DOHH2 (cell line): Measurements from ENCODE around the gene CSTB.

Experiments used
- H3F3A ChIP-seq: fragments of 200-600 bp; sonication (generic), shearing (Covaris generic); 2 replicates; pipeline ENCODE4 v1.6.0; 2016; ENCODE audit warnings: antibody characterized with exemption, mild to moderate bottlenecking; ENCODE audit not compliant: control insufficient read depth, insufficient read depth
- H3K27ac ChIP-seq: fragments of 200-600 bp; sonication (generic); 2 replicates; pipeline ENCODE4 v1.5.1; 2014; ENCODE audit warnings: low read depth, mild to moderate bottlenecking, low read length, moderate library complexity
- H3K27me3 ChIP-seq: fragments of 200-600 bp; sonication (generic); 2 replicates; pipeline ENCODE4 v1.6.1; 2014; ENCODE audit warnings: mild to moderate bottlenecking, low read length, mixed read lengths; ENCODE audit not compliant: control insufficient read depth
- H3K36me3 ChIP-seq: fragments of 200-600 bp; sonication (generic); 2 replicates; pipeline ENCODE4 v1.6.1; 2014; ENCODE audit warnings: mild to moderate bottlenecking, low read length, moderate library complexity, mixed read lengths; ENCODE audit not compliant: control insufficient read depth
- H3K4me1 ChIP-seq: fragments of 200-600 bp; sonication (generic); 2 replicates; pipeline ENCODE4 v1.6.1; 2014; ENCODE audit warnings: mild to moderate bottlenecking, low read length, mixed read lengths; ENCODE audit not compliant: control insufficient read depth
- H3K4me2 ChIP-seq: fragments of 200-600 bp; sonication (generic); 2 replicates; pipeline ENCODE4 v1.6.0; 2014; ENCODE audit warnings: mild to moderate bottlenecking, low read length, moderate library complexity
- H3K4me3 ChIP-seq: fragments of 200-600 bp; sonication (generic); 2 replicates; pipeline ENCODE4 v1.5.1; 2014; ENCODE audit warnings: mild to moderate bottlenecking, low read length, mixed read lengths
- H3K79me2 ChIP-seq: fragments of 200-600 bp; sonication (generic); 2 replicates; pipeline ENCODE4 v1.6.1; 2014; ENCODE audit warnings: mild to moderate bottlenecking, low read length, mixed read lengths; ENCODE audit not compliant: control insufficient read depth
- H3K9me2 ChIP-seq: fragments of 200-600 bp; sonication (generic); replicated peaks from 2 replicates; pipeline ENCODE4 v1.6.1; 2014; ENCODE audit warnings: mild to moderate bottlenecking, low read length, mixed read lengths; ENCODE audit not compliant: control insufficient read depth
- H3K9me3 ChIP-seq: fragments of 200-600 bp; sonication (generic); 2 replicates; pipeline ENCODE4 v1.6.1; 2014; ENCODE audit warnings: antibody characterized with exemption, low read length, mixed read lengths; ENCODE audit not compliant: control insufficient read depth, insufficient read depth
- H4K20me1 ChIP-seq: fragments of 200-600 bp; sonication (generic); 2 replicates; pipeline ENCODE4 v1.6.0; 2014; ENCODE audit warnings: low read depth, mild to moderate bottlenecking, antibody characterized with exemption, low read length, moderate library complexity; ENCODE audit not compliant: control insufficient read depth, insufficient read depth
- EZH2phosphoT487 ChIP-seq: fragments of 200-600 bp; sonication (generic); IDR thresholded peaks from 2 replicates; pipeline ENCODE4 v1.6.1; 2017; ENCODE audit warnings: borderline replicate concordance, mild to moderate bottlenecking, antibody characterized with exemption, low read length, moderate library complexity, mixed read lengths
- TF ChIP-seq, protein P1 (sequence below): fragments of 200-600 bp; sonication (generic); IDR thresholded peaks from one replicate; pipeline ENCODE4 v1.5.1; 2014; ENCODE audit warnings: antibody characterized with exemption, mild to moderate bottlenecking, low read depth, low read length; ENCODE audit not compliant: poor library complexity, severe bottlenecking

CSTB gene

DNA sequence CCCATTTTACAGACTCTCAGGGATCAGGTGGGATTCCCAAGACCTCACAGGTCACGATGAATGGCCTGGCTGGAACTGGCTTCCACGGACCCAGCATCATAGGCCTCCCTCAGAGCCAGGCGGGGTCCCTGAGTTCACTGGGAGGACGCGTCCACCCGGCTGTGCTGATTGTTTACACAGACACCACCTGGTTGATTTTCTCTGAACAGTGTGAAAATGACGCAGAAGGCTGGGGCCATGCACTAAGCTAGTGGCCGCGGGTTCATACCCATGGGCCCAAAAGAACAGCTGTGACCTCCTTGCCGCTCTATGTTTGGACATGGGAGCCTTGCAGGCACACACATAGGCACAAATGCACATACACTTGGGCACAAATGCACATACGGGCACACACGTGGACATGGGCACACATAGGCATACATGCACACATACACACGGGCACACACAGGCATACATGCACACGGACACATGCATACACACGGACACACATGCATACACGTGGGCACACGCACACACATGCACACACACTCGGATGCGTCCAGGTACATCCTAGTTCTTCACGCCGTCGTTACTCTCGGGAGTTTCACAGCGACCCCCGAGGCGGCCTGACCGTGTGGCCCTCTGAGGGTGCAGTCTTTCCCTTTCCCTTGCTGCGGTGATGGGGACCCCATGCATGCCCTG lies 23.2 kb downstream of the CSTB start:
- TF ChIP-seq, protein P1, sequence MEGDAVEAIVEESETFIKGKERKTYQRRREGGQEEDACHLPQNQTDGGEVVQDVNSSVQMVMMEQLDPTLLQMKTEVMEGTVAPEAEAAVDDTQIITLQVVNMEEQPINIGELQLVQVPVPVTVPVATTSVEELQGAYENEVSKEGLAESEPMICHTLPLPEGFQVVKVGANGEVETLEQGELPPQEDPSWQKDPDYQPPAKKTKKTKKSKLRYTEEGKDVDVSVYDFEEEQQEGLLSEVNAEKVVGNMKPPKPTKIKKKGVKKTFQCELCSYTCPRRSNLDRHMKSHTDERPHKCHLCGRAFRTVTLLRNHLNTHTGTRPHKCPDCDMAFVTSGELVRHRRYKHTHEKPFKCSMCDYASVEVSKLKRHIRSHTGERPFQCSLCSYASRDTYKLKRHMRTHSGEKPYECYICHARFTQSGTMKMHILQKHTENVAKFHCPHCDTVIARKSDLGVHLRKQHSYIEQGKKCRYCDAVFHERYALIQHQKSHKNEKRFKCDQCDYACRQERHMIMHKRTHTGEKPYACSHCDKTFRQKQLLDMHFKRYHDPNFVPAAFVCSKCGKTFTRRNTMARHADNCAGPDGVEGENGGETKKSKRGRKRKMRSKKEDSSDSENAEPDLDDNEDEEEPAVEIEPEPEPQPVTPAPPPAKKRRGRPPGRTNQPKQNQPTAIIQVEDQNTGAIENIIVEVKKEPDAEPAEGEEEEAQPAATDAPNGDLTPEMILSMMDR = no peak
- no peak for TF ChIP-seq EZH2phosphoT487
- H3K36me3 ChIP-seq = peaks cover 21% of the 10 kb centered on the region
- H3K9me3 ChIP-seq = no peaks in the 10 kb centered on the region
- no peaks in the 10 kb centered on the region for H3F3A ChIP-seq
- H3K4me3 ChIP-seq = no peak overlapping the region
- no peaks in the 10 kb centered on the region for H3K27me3 ChIP-seq
- no peak overlapping the region for H3K27ac ChIP-seq
- H4K20me1 ChIP-seq = no peaks in the 10 kb centered on the region
- H3K9me2 ChIP-seq = no peaks in the 10 kb centered on the region
- H3K4me1 ChIP-seq = no peaks in the 10 kb centered on the region
- H3K4me2 ChIP-seq = no peak overlapping the region
- H3K79me2 ChIP-seq = no peaks in the 10 kb centered on the region

DNA sequence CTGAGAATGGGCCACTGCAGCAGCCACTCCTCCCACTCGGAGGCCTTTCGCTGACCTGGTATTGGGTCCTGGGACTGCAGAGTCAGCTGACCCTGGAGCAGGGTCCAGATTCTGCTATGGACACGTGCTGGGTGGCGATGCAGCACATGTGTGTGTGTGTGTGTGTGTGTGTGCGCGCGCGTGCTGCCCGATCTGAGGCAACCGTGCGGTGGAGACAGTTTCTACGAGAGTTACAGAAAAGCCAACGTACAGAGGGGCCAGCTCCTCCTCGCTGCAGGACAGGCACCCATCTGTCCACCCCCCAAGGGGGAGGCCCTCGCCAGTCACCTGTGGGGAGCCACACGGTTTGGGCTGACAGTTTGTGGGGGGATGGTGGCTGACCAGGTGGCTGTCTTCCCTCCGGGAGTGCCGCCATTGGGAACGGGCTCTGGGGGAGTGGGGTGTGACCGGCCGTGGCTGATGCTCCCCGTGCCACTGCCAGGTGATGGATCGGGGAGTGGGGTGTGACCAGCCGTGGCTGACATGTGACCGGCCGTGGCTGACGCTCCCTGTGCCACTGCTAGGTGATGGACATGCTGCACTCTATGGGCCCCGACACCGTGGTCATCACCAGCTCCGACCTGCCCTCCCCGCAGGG lies 24.0 kb downstream of the CSTB start:
- Histone ChIP-seq H3F3A (no peaks in the 10 kb centered on the region), H3K4me1 (no peaks in the 10 kb centered on the region), H3K27me3 (no peaks in the 10 kb centered on the region), H3K36me3 (peaks cover 21% of the 10 kb centered on the region), H3K27ac (no peak overlapping the region), H3K4me3 (no peak overlapping the region), H4K20me1 (no peaks in the 10 kb centered on the region), H3K79me2 (no peaks in the 10 kb centered on the region), H3K4me2 (no peak overlapping the region), H3K9me3 (no peaks in the 10 kb centered on the region), H3K9me2 (no peaks in the 10 kb centered on the region)
- TF ChIP-seq, protein P1 = no peak
- TF ChIP-seq EZH2phosphoT487 = no peak

DNA sequence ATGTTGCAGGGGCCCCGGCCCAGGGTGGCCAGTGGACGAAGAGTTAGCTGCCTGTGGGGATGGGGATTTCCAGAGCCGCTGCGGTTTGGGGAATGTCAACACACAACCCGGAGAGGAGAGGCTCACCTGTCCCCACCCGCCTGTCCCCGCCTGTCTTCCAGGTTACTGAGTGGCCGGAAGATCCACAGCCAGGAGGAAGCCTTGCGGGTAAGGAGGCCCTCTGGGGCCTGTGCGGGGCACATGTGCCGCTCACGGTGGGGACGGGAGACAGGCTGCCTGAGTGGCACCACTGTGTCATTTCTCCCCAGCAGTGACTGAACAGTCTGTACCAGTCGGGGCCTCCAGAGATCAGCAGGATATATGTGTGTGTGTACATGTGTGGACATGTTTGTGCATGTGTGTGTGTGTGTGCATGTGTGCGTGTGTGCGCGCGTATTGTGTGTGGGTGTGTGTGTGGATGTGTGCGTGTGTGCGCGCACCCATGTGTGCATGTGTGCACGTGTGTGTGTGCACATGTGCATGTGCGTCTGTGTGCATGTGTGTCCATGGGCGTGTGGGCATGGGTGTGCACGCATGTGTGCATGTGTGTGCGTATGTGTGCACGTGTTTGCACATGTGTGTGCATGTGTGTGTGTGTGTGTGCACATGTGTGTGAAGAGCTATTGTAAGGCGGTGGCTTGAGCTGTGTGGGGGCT lies 25.6 kb downstream of the CSTB start:
- Histone ChIP-seq H3K36me3 (peaks cover 21% of the 10 kb centered on the region), H3K4me2 (no peak overlapping the region), H3K9me2 (no peaks in the 10 kb centered on the region), H3K27me3 (no peaks in the 10 kb centered on the region), H3K9me3 (no peaks in the 10 kb centered on the region), H3K27ac (no peak overlapping the region), H3K4me3 (no peak overlapping the region), H3K4me1 (no peaks in the 10 kb centered on the region), H3K79me2 (no peaks in the 10 kb centered on the region), H4K20me1 (no peaks in the 10 kb centered on the region), H3F3A (no peaks in the 10 kb centered on the region)
- TF ChIP-seq, protein P1 = no peak
- TF ChIP-seq EZH2phosphoT487 = no peak
